ENCODE data around the gene PIGN.

GRCh38 chr18:62081761-62082294 is 105.0 kb downstream of the PIGN start:
- TF ChIP-seq CTCF (IDR thresholded peaks at IDR 0.05) = no peak
- TF ChIP-seq POLR2A (IDR thresholded peaks at IDR 0.05) = no peak

All from esophagus squamous epithelium (tissue), 4 donors.